Epithelial cell of prostate (primary cell): ENCODE results near the gene UNC13B.
A peak's percentile ranks its signal among the peaks of the same experiment; 100 is the strongest.

Source experiments
- DNase-seq: peaks from one replicate; pipeline ENCODE4 v3.0.0-alpha.2; 2011; ENCODE audit warnings: low read depth, low spot score
- H3K27ac ChIP-seq: fragments of 450-650 bp; 2 replicates; pipeline ENCODE4 v1.5.1; 2017; ENCODE audit warnings: mild to moderate bottlenecking

UNC13B gene

GRCh38 chr9:35355939-35356338 lies 194.1 kb downstream of the UNC13B start:
- DNase-seq, result no peak
- H3K27ac ChIP-seq, result no peak overlapping the region

DNA sequence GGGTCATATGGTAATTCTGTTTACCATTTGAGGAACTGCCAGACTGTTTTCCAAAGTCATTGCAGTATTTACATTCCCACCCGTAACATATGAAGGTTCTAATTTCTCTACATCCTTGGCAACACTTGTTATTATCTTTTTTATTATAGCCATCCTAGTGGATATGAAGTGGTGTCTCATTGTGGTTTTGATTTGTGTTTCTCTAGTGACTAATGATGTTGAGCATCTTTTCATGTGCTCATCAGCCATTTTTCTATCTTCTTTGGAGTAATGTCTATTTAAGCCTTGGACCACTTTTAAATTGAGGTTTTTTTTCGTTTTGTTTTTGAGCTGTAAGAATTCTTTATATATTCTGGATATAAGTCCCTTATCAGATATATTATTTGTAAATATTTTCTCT lies 195.3 kb downstream of the UNC13B start:
- DNase-seq, result no peak
- no peak overlapping the region for H3K27ac ChIP-seq

DNA sequence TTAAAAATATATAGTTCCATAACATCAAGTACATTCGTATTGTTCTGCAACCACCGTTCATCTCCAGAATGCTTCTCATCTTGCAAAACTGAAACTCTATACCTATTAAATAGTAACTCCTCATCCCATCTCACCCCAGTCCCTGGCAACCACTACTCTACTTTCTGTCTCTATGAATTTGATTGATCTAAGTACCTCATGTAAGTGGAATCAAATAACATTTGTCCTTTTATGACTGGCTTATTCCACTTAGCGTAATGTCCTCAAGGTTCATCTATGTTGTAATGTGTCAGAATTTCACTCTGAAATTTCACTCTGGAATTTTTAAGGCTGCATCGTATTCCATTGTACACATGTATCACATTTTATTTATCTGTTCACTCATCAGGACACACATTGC lies 196.0 kb downstream of the UNC13B start:
- no peak for DNase-seq
- H3K27ac ChIP-seq, result no peak overlapping the region

- H3K27ac ChIP-seq, result no peak overlapping the region
- no peak for DNase-seq
Measured at GRCh38 chr9:35364817-35365585, 203.2 kb downstream of the UNC13B start.

GRCh38 chr9:35366627-35367026 lies 204.8 kb downstream of the UNC13B start:
- DNase-seq, result no peak
- no peak overlapping the region for H3K27ac ChIP-seq

DNA sequence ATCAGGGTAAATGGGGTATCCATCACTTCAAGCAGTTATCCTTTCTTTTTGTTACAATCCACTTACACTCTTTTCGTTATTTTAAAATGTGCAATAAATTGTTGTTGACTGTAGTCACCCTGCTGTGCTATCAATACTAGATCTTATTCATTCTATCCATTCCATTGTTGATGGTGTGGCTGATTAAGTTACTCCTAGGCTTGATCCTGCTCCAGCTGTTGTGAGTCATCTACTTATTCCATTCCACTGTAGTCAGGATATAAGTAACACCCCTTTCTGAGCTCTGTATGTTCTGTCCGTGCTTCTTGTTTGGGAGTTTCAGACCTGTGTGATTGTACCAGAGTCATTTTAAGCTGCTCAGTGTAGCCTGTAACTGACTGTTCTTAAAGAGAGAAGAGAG lies 205.6 kb downstream of the UNC13B start:
- H3K27ac ChIP-seq, result peak overlapping the region; percentile 18
- peak; percentile 78 for DNase-seq

DNA sequence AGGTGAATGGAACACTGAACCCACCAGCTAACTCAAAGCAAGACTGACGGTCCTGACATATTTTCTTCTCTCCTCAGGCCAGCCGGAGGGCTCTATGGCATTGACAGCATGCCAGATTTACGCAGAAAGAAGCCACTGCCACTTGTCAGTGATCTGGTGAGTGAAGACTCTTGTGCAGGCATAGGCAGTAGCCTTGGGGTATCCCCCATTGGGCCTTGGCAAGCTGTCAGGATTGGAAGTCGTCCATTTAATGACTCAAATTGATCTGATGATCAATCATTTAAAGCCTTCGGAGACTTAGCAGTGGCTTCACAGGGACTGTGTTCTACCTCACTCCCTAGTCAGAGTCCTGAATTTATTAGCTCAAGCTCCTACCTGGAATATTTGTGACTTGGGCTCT lies 208.4 kb downstream of the UNC13B start:
- H3K27ac ChIP-seq, result no peak overlapping the region
- no peak for DNase-seq

DNA sequence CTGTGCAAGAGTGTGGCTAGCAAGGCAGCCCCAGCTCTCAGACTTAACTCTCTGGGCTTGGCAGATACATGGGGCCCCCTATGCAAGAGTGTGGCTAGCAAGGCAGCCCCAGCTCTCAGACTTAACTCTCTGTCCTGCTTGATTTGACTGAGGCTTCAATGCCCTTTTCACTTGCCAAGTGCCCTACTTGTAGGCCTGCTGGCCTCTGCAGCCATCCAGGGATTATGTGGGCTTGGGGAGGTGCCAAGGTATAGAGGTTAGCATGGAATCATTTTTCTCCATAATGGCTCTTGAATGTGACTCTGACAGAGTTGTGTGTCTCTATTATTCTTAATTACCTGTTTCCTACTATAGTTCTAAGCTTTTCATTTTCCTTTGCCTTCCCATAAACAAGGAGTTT lies 212.6 kb downstream of the UNC13B start:
- no peak for DNase-seq
- no peak overlapping the region for H3K27ac ChIP-seq

DNA sequence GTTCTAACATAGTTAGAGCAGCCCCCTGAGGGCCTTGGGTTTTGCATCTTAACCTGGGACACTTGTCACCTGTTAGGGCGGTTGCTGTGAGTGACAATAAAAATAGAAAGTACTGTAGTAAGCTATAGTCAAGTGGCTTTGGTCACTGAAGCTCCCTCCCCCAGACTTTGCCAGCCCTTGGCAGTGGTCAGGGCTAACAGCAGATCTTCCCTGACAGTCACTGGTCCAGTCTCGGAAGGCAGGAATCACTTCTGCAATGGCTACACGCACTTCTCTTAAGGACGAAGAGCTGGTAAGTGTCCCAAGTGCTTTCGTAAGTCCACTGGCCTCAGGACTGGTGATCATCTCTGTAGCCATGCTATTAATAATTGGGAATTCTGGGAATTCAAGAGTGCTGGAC lies 213.1 kb downstream of the UNC13B start:
- H3K27ac ChIP-seq, result no peak overlapping the region
- DNase-seq, result no peak

DNA sequence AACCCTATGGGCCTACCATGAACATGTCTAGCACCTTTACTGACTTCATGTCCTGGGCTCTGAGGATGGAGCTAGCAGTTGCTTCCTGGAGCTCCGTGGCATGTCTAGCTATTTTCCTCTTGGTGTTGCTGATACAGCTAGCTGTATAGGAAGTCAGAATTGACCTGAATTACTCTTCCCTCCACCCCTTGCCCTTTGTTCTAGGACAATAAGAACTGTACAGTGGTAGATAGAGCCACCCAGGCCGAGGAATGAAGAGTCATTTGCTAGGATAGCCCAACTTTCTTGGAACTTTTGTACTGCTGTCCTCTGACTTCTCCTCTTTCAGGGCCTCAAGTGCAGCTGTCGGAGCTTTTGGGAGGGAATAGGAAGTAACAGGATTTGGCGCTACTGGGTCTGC lies 218.2 kb downstream of the UNC13B start:
- H3K27ac ChIP-seq, result no peak overlapping the region
- no peak for DNase-seq

GRCh38 chr9:35380619-35381018 lies 218.8 kb downstream of the UNC13B start:
- H3K27ac ChIP-seq, result no peak overlapping the region
- DNase-seq, result no peak

GRCh38 chr9:35385042-35385441 lies 223.2 kb downstream of the UNC13B start:
- DNase-seq, result no peak
- H3K27ac ChIP-seq, result no peak overlapping the region

DNA sequence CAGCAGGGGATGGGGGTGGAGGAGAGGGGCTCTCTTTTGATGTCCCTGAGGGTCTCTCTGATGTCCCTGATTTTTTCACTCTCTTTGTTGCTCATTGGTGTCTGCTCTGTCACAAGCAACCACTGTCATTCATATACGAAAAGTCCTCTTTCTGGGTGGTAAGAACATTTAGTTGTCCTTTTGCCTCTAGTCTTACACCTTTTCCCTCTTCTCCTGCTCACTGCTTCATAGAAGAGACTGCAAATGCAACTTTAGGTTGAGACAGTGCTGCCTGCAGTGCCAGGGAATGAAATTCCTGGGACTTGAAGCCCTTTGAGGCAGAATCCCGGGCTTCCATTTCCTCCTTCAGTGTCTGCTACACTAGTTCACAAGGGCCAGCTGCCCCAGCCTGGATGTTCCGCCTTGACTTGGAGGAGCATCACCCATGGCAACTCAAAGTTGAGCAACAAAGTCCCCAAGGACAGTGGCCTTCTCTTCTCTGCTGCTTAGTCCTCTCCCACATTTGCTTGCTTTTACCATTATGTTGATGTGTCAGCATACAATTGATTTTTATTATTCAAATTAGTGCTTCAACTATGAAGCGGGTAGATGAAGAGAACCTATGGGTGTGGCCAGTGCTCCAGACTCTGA lies 233.4 kb downstream of the UNC13B start:
- no peak for DNase-seq
- H3K27ac ChIP-seq, result no peak overlapping the region

- H3K27ac ChIP-seq, result no peak overlapping the region
- no peak for DNase-seq
Measured at GRCh38 chr9:35395706-35396101, 233.9 kb downstream of the UNC13B start.

DNA sequence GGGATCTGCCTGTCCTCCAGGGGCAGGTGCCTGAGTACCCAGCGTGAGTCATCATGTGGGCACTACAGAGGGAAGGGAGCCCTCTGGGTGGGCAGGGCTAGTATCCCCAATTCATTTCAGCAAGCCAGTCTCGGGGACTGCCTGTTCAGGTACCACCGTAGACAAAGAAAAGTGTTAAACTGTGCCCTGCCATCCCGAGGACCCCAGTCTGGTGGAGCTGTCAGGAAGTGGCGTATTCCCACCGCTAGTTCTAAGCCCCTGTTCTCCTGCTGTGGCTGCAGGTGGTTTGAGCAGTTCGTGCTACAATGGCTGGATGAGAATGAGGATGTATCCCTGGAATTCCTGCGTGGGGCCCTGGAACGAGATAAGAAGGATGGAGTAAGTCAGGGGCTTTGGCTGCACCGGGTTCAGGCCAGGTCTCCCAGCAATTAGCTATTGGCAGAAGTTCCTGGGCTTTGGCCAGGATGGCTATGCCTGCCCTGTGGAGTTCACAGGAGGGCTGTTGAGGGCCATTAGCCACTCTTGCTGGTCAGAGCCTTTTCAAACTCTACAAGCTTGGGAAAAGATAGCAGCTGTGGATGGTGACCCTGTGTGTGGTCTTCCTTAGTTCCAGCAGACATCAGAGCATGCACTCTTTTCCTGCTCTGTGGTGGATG lies 234.9 kb downstream of the UNC13B start:
- no peak for DNase-seq

DNA sequence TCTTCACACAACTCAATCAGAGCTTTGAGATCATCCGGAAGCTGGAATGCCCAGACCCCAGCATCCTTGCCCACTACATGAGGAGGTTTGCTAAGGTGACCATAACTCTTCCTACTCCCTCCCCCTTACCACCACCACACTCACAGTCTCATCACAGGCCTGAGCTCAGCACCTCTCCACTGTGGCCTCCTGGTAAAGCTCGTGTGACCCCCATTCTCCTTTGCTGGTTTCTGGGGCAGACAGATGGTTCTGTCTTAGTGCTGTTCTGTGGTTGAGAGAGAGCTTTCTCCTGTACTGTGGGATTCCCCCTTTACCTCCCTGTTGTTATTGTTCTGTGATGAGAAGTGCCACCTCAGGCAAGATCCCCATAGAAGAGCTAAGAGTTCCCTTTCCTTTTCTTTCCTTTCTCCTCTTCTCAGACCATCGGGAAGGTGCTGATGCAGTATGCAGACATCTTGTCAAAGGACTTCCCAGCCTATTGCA lies 235.4 kb downstream of the UNC13B start:
- no peak overlapping the region for H3K27ac ChIP-seq
- no peak for DNase-seq

More for the DNA sequence above, 234.9 kb downstream of the UNC13B start:
- no peak overlapping the region for H3K27ac ChIP-seq

DNA sequence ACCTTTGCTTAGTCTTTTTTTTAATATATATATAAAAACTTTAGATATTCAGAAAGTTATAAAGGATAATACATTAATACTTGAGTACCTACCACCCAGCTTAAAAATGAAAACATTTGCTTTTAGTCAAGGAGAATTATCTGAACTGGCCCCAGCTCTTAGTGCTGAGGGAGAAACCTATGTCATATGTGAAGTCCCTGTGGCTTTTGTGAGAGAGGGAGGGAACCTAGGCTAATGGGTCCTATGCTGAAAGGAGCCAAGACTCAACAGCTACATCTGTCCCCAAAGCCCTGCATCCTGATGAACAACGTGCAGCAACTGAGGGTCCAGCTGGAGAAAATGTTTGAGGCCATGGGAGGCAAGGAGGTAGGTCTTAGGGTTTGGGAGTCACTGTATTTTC lies 236.1 kb downstream of the UNC13B start:
- no peak for DNase-seq
- H3K27ac ChIP-seq, result no peak overlapping the region

DNA sequence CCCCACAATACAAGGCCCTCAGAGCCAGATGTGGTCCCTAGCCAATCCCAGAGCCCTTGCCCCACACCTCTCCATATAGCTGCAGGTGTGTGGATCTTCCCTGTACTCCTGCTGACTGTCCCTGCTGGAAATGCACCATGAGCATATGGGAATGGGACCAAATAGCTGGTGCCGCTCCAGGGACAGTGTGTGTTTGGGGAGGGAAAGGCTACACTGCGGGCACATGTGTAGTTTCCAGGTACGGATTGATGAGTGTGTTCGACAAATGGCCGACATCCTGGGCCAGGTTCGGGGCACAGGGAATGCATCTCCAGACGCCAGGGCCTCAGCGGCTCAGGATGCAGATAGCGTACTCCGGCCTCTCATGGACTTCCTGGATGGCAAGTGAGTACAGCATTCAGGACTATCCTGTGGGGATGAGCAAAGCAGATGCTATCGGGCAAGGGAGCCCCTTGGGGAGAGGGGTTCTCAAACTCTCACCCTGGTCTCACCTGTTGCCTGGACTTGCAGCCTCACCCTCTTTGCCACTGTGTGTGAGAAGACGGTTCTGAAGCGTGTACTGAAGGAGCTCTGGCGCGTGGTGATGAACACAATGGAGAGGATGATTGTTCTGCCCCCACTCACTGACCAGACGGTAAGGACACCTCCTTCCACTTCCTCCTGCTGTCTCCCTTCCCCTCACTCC lies 237.0 kb downstream of the UNC13B start:
- no peak for DNase-seq
- H3K27ac ChIP-seq, result no peak overlapping the region

DNA sequence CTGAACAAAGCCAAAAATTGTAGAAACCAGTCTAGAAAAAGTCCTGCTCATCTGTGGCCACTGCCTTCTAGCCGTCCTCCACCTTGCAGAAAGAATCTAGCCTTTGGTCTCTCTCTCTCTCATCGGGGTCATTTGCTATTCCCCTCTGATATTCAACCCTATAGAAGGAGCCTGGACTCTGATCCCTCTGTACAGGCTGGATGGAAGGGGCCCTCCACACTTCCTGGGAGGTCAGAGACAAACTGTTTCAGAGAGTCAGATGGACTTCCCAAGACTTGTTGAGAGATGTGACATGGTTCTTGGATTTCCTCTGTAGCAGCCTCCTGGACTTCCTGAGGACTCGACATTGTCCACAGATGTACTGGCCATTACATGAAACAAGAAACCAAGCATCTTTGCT lies 243.1 kb downstream of the UNC13B start:
- no peak overlapping the region for H3K27ac ChIP-seq
- no peak for DNase-seq

- no peak overlapping the region for H3K27ac ChIP-seq
- DNase-seq, result no peak
Measured at GRCh38 chr9:35406183-35406959, 244.6 kb downstream of the UNC13B start.
